Cardiac septum (tissue), 1 donor: ENCODE data around the gene C8B. TPM values are rescaled to one million over a fixed set of nuclear protein-coding genes. Genes with fewer than 3 reads are reported as not detected.

Experiments used
- DNase-seq: peaks from one replicate; pipeline ENCODE4 v3.0.0-alpha.2; 2020; ENCODE audit warnings: low spot score
- intact Hi-C: fragments of 100-400 bp; cut with DNase I; formaldehyde crosslinking; loops from one replicate; pipeline ENCODE4 v1.14.0; 2022
- total RNA-seq: library from RNA; stranded (reverse); fragmentation: NEBNext Ultra II Directional; extraction: Animal tissue kit (Norgen Biotek cat#: 25700); gene quantifications from one replicate; pipeline ENCODE4 v1.2.1, GENCODE V29; 2021
- donor health status: DM: no; HTN: no; CAD: no.

C8B gene
- total RNA-seq, 1 donor from 2014 or later, result not detected

DNA sequence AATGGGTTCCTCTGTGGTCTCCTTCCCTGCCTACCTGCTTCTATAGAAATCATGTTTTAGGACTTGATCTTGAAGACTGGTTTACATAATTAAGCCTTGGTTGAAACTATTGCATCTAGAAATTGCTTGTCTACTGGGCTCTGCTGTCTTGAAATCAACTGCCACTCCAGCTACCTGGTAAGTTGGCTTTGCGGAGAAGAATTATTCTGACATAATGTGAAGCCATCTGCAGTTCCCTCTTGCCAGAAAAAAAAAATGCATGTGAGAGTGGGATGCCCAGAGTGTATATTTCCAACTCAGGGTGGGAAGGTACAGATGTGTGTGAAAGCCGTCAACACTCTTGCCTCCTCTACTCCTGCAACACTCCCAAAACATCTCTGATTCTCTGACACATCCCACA, 27.2 kb downstream of the C8B start:
- no peak for DNase-seq
- intact Hi-C loops, result no loop called here

DNA sequence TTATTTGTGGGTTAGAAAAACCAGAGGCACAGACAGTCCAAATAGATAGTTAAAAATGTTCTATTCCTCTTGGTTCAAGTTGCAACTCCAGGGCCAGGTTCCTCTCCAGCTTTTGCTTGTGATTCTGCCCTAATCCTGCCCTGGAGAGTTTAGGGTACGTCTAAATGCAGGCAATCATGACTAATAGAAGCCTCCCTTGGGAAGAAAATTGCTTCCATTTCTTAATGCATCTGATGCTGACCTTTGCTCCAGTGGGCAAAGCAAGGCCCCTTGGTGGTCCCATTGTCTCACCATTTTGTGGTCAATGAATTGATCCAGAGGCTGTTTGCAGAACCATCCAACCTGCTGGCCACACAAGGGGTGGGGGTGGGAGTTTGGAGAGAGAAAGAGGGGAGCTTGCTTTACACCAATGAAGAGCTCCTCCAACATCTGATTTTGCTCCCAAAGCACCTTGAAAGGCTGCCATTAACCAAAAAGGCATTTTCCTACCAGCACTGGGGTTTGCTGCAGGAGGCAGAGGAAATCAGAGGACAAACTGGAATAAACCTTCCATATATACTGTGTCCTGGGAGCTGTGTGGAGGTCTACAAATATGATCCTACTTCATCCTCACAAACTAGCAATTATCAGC, 31.3 kb downstream of the C8B start:
- no peak for DNase-seq

DNA sequence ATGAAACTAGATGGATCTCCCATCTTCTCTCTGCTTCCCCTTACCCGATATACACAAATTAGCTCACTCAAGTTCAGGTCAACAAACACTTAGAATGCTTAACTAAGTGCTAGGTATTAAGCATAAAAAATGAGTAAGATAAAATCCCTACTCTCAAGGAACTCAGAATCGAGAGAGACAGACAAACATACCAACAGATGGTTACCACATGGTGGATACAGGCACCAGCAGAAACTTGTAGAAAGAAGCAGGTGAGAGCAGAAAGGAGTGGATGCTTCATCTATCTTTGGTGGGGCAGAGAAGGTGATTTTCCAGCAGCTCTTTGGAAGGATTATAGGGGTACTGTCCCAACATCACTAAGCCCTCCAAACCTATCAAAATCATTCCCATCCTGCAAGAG, 32.2 kb downstream of the C8B start:
- no peak for DNase-seq

More for the DNA sequence above, 31.3 kb downstream of the C8B start:
- intact Hi-C loops, result no loop called here

GRCh38 chr1:56933161-56933560, 32.7 kb downstream of the C8B start:
- intact Hi-C loops, result no loop called here
- DNase-seq, result no peak

More for the DNA sequence above, 32.2 kb downstream of the C8B start:
- intact Hi-C loops, result no loop called here

- DNase-seq, result no peak
- intact Hi-C loops, result no loop called here
Measured at GRCh38 chr1:56931686-56932085, 34.1 kb downstream of the C8B start.

DNA sequence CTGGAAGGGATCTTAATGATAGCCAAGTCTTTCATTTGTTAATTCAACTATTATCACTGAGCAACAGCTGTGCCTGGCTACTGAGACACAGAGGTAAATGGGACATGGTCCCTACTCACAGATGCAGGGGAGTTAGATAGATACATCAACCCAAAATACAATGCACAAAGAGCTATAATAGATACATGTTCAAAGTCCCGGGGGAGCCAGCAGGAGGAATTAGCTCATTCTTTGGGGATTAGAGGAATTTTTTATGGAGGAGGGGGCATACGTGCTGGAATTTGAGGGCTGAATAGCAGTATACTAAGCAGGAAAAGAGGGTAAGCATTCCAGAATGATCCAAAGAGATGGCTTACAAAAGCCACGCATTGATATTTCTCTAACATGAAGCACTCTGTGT, 34.6 kb downstream of the C8B start:
- DNase-seq, result no peak
- intact Hi-C loops, result no loop called here

GRCh38 chr1:56929492-56929891, 36.3 kb downstream of the C8B start:
- intact Hi-C loops, result no loop called here
- DNase-seq, result no peak

DNA sequence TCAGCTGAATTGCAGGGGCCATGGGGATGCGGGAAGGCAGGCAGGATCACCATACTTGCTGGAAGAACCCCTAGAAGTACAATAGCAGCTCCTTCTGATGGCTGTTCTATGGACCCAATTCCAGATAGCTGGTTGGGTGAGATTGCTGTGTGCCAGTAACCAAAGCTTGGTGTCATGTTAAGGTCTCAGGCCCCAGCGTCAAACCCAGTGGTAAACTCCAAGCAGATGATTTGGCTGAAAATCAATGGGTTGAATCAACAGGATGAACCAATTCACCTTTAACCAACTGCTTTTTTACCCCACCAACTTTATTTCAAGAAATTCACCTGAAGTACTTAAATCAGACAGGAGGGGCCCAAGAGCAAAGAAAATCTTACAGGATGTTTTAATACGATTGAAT, 37.8 kb downstream of the C8B start:
- no peak for DNase-seq
- intact Hi-C loops, result no loop called here

- intact Hi-C loops, result no loop called here
Measured at GRCh38 chr1:56927171-56927570, 38.6 kb downstream of the C8B start.

DNA sequence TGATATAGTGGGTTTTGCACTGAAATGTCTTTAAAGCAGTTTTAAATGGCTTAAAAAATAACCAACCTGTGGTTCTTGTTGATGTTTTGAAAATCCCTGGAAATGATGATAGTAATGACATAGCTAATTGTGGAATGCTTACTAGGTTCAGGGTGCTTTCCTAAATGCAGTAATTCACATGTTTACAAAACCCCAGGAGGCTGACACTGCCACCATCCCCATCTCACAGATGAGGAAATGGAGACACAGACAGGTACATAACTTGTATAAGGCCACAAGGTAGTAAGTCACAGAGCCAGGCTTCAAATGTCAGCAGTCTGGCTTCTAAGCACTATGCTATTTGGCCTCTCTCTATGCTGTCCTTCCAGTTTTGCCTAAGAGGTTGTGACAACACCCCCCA, 40.6 kb downstream of the C8B start:
- no peak for DNase-seq
- intact Hi-C loops, result no loop called here

More at GRCh38 chr1:56927171-56927570, 38.6 kb downstream of the C8B start:
- no peak for DNase-seq

- DNase-seq, result no peak
- intact Hi-C loops, result no loop called here
Measured at GRCh38 chr1:56924116-56924515, 41.7 kb downstream of the C8B start.

- no peak for DNase-seq
- intact Hi-C loops, result no loop called here
Measured at GRCh38 chr1:56923201-56923600, 42.6 kb downstream of the C8B start.

DNA sequence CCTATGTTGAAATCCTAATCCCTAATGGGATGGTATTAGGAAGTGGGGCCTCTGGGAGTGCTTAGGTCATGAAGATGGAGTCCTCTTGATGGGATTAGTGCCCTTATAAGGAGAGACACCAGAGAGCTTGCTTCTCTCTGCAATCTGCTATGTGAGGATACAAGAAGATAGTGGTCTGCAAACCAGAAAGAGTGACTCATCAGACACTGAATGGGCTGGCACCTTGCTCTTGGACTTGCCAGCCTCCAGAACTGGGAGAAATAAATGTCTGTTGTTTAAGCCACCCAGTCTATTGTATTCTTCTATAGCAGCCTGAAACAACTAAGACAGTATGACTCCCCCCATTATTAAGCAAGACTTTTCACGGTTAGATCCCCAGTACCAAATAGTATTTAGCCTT, 43.3 kb downstream of the C8B start:
- intact Hi-C loops, result no loop called here
- DNase-seq, result no peak

- intact Hi-C loops, result no loop called here
- DNase-seq, result no peak
Measured at GRCh38 chr1:56922070-56922469, 43.7 kb downstream of the C8B start.

- DNase-seq, result no peak
- intact Hi-C loops, result no loop called here
Measured at GRCh38 chr1:56921479-56921878, 44.3 kb downstream of the C8B start.

DNA sequence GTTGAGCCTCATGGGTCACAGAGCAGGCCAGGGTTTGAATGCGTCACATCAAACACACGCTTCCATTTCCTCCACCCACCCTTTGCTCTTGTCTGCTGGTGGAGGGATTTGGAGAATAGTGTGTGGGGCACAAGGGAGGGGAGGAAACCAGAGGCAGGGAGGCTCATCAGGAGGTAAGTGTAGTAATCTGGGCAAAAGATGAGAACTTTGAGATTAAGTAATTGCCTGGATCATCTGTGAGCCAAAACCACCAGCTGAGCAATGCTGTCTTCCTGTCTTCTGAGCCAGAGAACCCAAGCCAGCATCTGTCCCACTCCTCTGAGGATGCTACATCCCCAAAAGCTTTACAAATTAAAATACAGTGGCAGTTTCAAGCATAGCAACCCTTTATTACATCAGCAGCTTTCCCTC, 45.2 kb downstream of the C8B start:
- intact Hi-C loops, result no loop called here
- no peak for DNase-seq

DNA sequence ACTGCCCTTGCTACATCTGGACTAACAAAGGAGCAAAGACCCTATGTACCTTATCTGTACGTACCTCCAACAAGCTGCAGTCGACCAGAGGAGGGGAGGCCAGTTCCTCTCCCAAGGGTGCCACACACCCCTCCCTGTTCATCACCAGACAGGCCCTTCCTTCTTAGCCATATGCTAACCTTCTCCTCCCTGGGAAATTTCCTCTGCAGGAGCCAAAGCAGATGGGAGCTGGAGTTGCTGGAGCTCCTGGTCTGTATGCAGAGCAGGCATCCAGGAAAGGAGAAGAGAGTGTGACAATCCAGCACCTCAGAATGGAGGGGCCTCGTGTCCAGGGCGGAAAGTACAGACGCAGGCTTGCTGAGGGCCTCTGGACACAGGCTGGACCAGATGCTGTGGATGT, 48.5 kb downstream of the C8B start:
- no peak for DNase-seq
- intact Hi-C loops, result no loop called here

DNA sequence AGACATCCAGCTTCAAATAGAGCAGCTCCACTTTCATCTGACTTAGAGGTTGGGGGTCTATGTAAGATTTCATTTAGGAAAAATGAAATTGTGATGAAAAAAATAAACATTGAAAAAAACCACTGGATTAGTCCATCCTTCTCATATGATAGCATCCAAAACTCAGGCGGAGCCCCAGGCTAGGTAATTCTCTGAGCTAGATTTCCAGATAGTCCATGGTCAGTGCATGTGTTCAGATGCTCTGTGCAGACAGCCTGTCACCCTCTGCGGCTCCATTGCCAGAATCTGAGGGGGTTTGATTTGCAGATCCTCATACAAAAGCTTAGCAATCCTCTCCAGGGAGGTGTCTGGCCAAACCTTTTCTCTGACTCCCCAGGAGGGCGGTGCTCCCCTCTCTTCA, 49.2 kb downstream of the C8B start:
- no peak for DNase-seq
- intact Hi-C loops, result no loop called here

DNA sequence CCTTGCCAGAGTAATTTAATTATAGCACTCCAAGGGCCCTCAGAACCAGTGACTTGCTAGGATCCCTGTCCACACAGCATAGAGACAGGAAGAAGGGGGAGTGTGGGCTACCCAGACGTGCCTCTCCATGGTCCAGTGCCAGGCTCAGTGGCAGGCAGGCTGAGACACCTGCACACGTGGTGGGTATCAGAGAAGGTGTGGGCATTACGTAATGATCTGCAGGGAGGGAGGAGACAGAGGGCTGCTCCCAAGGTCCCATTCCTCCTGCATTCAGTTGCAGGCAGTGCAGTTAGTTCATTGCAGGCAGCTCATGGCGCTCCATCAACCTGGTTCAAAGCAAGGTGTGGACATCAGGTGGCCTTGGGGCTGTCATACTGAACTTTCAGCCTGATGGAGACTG, 49.9 kb downstream of the C8B start:
- DNase-seq, result no peak
- intact Hi-C loops, result no loop called here

GRCh38 chr1:56912325-56912724, 53.5 kb downstream of the C8B start:
- intact Hi-C loops, result no loop called here
- DNase-seq, result no peak

DNA sequence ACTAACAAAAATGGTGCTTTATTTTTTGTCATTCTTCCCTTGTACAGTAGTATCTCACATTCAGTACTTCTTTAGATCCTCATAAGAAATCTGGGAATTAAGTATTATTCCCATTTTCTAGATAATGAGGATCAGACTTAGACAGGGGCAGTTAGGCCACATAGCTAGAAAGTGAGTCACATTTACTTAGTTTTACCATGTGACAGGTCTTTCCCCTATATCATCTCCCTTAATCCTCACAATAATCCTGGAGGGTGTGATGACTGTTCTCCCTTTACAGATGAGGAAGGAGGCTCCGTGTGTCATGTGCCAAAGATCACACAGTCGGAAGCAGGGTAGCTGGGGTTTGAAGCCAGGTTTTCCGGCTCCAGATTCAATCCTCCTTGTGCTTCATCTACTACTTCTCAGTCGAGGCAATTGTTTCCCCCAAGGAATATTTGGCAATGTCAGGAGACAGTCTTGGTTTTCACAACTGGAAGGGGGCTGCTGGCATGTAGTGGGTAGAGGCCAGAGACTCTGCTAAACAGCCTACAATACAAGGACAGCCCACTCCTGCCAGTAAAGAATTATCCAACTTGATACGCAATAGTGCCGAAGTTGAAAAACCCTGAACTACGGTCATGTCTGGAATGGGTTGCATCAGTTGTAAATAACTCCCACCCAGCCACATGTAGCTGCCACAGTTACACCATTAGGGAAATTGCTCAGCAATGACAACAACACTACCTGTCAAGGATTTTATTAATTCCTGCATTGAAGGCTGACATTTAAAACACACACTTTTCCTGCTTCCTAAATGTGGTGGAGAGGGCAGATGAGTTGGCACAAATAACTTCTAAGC, 54.5 kb downstream of the C8B start:
- intact Hi-C loops, result no loop called here
- no peak for DNase-seq
